Neutrophil (primary cell): ENCODE data around the gene TAF10.

Source experiments
- H3K27ac ChIP-seq: fragments of 200-600 bp; sonication (generic); 2 replicates; pipeline ENCODE4 v1.5.1; 2016; ENCODE audit warnings: mild to moderate bottlenecking, moderate library complexity
- H3K27me3 ChIP-seq: fragments of 200-600 bp; sonication (generic); 2 replicates; pipeline ENCODE4 v1.6.0; 2016; ENCODE audit warnings: mild to moderate bottlenecking
- H3K36me3 ChIP-seq: fragments of 200-600 bp; sonication (generic); 2 replicates; pipeline ENCODE4 v1.5.1; 2017
- H3K4me1 ChIP-seq, 2 experiments: fragments of 200-600 bp in 1 of 2; sonication (generic) in 1 of 2; 1 replicate in 1 of 2; 2 replicates in 1 of 2; pipeline versions ENCODE4 v1.5.1 to v1.6.1; 2013 to 2016; ENCODE audit warnings: low read depth in 1 of 2, low read length in 1 of 2, mild to moderate bottlenecking in 1 of 2, moderate library complexity in 1 of 2; ENCODE audit not compliant: control insufficient read depth in 1 of 2, insufficient read depth in 1 of 2
- H3K4me3 ChIP-seq, 2 experiments: fragments of 200-600 bp in 1 of 2; sonication (generic) in 1 of 2; 1 replicate in 1 of 2; 2 replicates in 1 of 2; pipeline ENCODE4 v1.5.1; 2013 to 2016; ENCODE audit warnings: low read depth in 1 of 2, low read length in 1 of 2, mild to moderate bottlenecking in 1 of 2, moderate library complexity in 1 of 2
- H3K9me3 ChIP-seq: fragments of 200-600 bp; sonication (generic); 2 replicates; pipeline ENCODE4 v1.5.1; 2016
- TF ChIP-seq, protein P1 (sequence below): fragments of 200-600 bp; sonication (generic); IDR thresholded peaks from 2 replicates; pipeline ENCODE4 v1.5.1; 2016; ENCODE audit warnings: antibody characterized with exemption

The TAF10 gene

DNA sequence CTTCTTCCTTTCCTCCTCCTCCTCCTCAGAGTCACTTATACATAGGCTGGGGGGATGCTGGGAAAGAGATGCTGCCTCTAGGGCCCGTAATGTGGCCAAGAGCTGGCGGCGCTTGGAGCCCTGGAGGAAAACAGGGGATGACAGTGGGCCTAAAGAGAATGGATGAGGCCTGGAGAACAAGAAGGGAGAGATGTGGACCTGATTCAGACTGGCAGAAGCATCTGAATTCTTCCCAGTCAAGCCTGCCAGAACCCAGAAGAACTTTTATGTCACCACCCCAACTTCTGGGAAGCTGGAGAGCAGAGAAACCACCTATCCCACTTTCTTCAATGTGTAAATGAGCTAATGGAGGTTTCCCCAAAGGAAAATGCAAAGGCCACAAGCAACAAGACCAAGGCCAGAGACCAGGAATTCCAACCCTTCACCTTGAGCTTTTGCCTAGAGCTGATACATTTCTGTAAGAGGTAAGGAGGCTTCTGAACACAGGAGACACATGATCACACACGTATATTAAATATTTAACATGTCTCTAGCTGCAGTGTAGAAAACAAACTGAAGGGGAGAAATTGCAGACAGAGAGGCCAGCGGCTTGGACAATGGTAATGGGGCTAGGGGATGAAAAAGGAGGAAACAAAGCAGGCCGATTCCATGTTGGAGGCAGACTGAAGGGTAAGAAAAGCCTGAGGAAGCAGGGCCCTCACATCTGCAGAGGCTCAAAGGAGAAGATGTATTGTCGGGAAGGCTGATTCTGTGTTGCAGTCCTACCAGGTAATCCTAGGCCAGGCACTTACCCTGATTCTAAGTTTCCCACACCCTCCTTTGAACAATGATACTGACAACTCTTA lies 9.7 kb downstream of the TAF10 start:
- no peaks in the 10 kb centered on the region for H3K27me3 ChIP-seq
- peaks cover 39% of the 10 kb centered on the region for H3K36me3 ChIP-seq
- H3K4me1 ChIP-seq: peaks cover 51 to 54% of the 10 kb centered on the region in 2 experiments
- peak overlapping the region; percentile 95 for H3K4me3 ChIP-seq
- peak overlapping the region; percentile 98 for H3K27ac ChIP-seq
- TF ChIP-seq, protein P1, sequence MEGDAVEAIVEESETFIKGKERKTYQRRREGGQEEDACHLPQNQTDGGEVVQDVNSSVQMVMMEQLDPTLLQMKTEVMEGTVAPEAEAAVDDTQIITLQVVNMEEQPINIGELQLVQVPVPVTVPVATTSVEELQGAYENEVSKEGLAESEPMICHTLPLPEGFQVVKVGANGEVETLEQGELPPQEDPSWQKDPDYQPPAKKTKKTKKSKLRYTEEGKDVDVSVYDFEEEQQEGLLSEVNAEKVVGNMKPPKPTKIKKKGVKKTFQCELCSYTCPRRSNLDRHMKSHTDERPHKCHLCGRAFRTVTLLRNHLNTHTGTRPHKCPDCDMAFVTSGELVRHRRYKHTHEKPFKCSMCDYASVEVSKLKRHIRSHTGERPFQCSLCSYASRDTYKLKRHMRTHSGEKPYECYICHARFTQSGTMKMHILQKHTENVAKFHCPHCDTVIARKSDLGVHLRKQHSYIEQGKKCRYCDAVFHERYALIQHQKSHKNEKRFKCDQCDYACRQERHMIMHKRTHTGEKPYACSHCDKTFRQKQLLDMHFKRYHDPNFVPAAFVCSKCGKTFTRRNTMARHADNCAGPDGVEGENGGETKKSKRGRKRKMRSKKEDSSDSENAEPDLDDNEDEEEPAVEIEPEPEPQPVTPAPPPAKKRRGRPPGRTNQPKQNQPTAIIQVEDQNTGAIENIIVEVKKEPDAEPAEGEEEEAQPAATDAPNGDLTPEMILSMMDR: no peak
- H3K9me3 ChIP-seq: no peaks in the 10 kb centered on the region

DNA sequence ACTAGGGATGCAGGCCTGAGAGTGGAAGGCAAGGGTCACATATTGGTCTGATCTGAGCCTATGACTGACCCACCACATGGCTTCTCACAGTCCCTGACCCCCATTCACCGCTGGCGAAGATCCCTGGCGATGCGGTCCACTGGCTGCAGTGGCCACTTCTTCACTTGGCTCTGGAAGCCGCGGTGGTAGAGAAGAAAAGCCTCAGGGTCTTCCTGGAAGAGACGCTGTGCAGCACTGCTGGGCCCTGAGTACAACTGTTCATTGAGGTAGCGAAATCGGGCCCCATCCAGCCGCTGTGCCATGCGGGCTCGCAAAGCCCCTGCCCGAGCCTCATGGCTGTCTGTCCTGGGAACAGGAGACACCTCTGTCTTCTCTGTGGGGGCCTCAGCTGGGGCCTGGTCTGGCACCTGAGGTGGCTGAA lies 11.0 kb downstream of the TAF10 start:
- H3K27ac ChIP-seq: no peak overlapping the region
- H3K36me3 ChIP-seq: peaks cover 50% of the 10 kb centered on the region
- peaks cover 38 to 42% of the 10 kb centered on the region in 2 experiments for H3K4me1 ChIP-seq
- H3K4me3 ChIP-seq: no peak overlapping the region
- no peaks in the 10 kb centered on the region for H3K27me3 ChIP-seq
- no peaks in the 10 kb centered on the region for H3K9me3 ChIP-seq
- TF ChIP-seq, protein P1: no peak

DNA sequence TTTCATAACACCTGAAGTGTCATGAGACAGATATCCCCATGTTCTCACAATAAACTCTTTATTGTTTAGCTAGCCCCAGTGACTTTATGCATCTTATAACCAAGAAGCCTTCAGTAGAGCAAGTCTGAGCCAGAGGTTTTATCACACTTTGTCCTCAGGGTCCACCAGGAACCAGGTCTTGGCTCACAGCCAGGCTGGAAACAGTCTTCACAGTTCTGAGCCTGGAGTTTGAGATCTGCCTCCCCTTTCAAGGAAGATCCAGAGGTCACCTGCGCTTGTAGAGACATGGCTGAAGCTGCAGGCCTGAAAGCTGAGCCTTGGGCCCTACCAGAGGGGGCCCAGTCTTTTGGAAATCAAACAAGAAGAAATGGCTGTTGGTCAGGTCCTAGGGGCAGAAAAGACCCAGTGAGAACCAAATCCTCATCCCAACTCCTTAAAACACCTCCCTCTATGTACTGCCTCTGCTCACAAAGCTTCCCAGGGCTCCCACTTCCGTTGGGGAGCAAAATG lies 12.1 kb downstream of the TAF10 start:
- H3K4me1 ChIP-seq: peaks cover 27 to 30% of the 10 kb centered on the region in 2 experiments

DNA sequence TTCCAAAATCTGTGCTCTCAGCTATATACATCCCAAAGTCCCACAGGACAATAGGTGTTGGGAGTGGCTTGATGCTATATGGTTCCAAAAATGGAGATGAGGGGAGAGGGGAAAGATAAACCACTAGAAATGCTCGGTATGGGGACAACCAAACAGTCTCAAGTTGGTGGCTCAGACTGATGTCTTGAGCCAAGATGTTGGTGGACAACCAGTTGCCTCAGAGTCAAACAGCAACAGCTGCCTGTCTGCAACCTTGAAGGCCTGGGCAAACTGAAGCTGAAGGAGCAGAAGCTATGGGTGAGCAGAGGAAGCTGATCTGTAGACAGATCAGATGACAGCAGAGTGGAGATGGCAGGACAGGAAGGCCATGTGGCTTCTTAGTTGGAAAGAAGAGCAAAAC lies 12.6 kb downstream of the TAF10 start:
- Histone ChIP-seq H3K4me3 (no peak overlapping the region), H3K27me3 (no peaks in the 10 kb centered on the region), H3K36me3 (peaks cover 58% of the 10 kb centered on the region), H3K9me3 (no peaks in the 10 kb centered on the region), H3K27ac (no peak overlapping the region), H3K4me1 (peaks cover 22 to 26% of the 10 kb centered on the region in 2 experiments)
- TF ChIP-seq, protein P1: no peak

More for the DNA sequence above, 12.1 kb downstream of the TAF10 start:
- Histone ChIP-seq H3K4me3 (no peak overlapping the region), H3K9me3 (no peaks in the 10 kb centered on the region), H3K27ac (no peak overlapping the region), H3K27me3 (no peaks in the 10 kb centered on the region), H3K36me3 (peaks cover 54% of the 10 kb centered on the region)
- TF ChIP-seq, protein P1: no peak

DNA sequence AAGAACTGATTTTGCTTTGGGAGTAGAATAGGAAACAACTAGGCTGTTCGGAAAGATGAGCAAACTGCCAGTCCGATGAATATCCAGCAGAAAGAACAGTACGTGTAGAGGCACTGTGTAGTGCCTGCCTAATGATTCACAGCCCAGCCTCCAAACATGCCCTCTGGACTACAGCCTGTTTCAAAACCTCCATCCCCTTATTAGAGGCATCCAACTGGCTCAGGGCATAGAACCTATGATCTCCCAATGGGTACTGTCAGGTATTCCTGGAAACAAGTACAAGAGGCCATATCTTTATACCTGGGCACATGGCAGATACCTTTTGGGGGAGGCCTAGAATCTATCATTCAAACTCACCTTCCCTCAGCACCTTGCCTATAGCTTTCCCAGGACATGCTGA lies 13.5 kb downstream of the TAF10 start:
- H3K27me3 ChIP-seq: no peaks in the 10 kb centered on the region
- no peak overlapping the region for H3K27ac ChIP-seq
- no peak overlapping the region for H3K4me3 ChIP-seq
- peaks cover 16 to 20% of the 10 kb centered on the region in 2 experiments for H3K4me1 ChIP-seq
- H3K9me3 ChIP-seq: no peaks in the 10 kb centered on the region
- TF ChIP-seq, protein P1: no peak
- H3K36me3 ChIP-seq: peaks cover 59% of the 10 kb centered on the region
